HL-60 (cell line): ENCODE results near the gene AFAP1.

ENCODE experiments used
- DNase-seq, 2 experiments: peaks; one replicate each; pipeline ENCODE4 v3.0.0-alpha.2; 2010 to 2020; ENCODE audit warnings: low read depth in 1 of 2, low spot score in 1 of 2
- H3K27ac ChIP-seq: fragments of 250-450 bp; sonication (Bioruptor Pico); replicated peaks from 2 replicates; pipeline ENCODE4 v1.5.1; 2020; ENCODE audit warnings: mild to moderate bottlenecking, moderate library complexity
- H3K27me3 ChIP-seq: fragments of 250-450 bp; sonication (Bioruptor Pico); 2 replicates; pipeline ENCODE4 v1.5.1; 2021; ENCODE audit warnings: mild to moderate bottlenecking, moderate library complexity; ENCODE audit not compliant: insufficient read depth, poor library complexity, severe bottlenecking
- H3K4me3 ChIP-seq: replicated peaks from 2 replicates; pipeline ENCODE4 v1.5.1; 2011; ENCODE audit warnings: mild to moderate bottlenecking, control low read depth, low read length; ENCODE audit not compliant: insufficient read depth
- GABPA ChIP-seq: IDR thresholded peaks from 2 replicates; pipeline ENCODE4 v1.6.1; 2012; ENCODE audit warnings: low read depth
- POLR2AphosphoS5 ChIP-seq: IDR thresholded peaks from 2 replicates; pipeline ENCODE4 v1.6.1; 2012; ENCODE audit warnings: low read depth
- SPI1 ChIP-seq: IDR thresholded peaks from 2 replicates; pipeline ENCODE4 v1.6.1; 2012; ENCODE audit warnings: low read depth, mild to moderate bottlenecking, borderline replicate concordance
- TF ChIP-seq, protein P1 (sequence below): IDR thresholded peaks from 2 replicates; pipeline ENCODE4 v1.6.1; 2012; ENCODE audit warnings: low read depth; ENCODE audit not compliant: insufficient replicate concordance
- TF ChIP-seq, protein P2 (sequence below): IDR thresholded peaks from one replicate; pipeline ENCODE4 v1.5.1; 2011; ENCODE audit warnings: low read length, control low read depth, inconsistent platforms; ENCODE audit not compliant: insufficient read depth

Gene AFAP1

DNA sequence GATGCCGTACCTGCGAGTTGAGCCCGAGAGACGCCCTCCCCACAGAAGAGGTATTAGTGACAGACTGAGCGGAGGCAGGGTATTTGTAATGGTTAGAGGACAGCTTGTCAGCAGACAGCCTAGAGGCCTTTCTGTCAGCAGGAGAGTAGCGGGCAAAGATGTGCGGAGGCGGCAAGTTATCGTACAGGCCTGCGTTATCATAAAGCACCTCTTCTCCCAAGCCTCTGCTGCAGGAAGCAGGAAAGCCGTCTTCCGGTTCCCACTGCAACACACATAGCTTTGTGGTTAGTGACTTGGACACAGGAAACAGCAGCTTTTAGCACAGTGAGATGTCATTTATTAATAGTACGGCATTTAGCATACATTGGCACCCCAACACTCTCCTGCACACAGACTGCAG lies 158.3 kb downstream of the AFAP1 start:
- H3K27me3 ChIP-seq: peaks cover 3% of the 10 kb centered on the region
- no peak for DNase-seq
- no peak overlapping the region for H3K4me3 ChIP-seq
- TF ChIP-seq POLR2AphosphoS5: no peak
- TF ChIP-seq, protein P1, sequence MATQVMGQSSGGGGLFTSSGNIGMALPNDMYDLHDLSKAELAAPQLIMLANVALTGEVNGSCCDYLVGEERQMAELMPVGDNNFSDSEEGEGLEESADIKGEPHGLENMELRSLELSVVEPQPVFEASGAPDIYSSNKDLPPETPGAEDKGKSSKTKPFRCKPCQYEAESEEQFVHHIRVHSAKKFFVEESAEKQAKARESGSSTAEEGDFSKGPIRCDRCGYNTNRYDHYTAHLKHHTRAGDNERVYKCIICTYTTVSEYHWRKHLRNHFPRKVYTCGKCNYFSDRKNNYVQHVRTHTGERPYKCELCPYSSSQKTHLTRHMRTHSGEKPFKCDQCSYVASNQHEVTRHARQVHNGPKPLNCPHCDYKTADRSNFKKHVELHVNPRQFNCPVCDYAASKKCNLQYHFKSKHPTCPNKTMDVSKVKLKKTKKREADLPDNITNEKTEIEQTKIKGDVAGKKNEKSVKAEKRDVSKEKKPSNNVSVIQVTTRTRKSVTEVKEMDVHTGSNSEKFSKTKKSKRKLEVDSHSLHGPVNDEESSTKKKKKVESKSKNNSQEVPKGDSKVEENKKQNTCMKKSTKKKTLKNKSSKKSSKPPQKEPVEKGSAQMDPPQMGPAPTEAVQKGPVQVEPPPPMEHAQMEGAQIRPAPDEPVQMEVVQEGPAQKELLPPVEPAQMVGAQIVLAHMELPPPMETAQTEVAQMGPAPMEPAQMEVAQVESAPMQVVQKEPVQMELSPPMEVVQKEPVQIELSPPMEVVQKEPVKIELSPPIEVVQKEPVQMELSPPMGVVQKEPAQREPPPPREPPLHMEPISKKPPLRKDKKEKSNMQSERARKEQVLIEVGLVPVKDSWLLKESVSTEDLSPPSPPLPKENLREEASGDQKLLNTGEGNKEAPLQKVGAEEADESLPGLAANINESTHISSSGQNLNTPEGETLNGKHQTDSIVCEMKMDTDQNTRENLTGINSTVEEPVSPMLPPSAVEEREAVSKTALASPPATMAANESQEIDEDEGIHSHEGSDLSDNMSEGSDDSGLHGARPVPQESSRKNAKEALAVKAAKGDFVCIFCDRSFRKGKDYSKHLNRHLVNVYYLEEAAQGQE: no peak
- TF ChIP-seq, protein P2, sequence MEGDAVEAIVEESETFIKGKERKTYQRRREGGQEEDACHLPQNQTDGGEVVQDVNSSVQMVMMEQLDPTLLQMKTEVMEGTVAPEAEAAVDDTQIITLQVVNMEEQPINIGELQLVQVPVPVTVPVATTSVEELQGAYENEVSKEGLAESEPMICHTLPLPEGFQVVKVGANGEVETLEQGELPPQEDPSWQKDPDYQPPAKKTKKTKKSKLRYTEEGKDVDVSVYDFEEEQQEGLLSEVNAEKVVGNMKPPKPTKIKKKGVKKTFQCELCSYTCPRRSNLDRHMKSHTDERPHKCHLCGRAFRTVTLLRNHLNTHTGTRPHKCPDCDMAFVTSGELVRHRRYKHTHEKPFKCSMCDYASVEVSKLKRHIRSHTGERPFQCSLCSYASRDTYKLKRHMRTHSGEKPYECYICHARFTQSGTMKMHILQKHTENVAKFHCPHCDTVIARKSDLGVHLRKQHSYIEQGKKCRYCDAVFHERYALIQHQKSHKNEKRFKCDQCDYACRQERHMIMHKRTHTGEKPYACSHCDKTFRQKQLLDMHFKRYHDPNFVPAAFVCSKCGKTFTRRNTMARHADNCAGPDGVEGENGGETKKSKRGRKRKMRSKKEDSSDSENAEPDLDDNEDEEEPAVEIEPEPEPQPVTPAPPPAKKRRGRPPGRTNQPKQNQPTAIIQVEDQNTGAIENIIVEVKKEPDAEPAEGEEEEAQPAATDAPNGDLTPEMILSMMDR: no peak
- TF ChIP-seq SPI1: no peak
- TF ChIP-seq GABPA: no peak
- no peak overlapping the region for H3K27ac ChIP-seq

GRCh38 chr4:7780751-7781348 lies 158.8 kb downstream of the AFAP1 start:
- TF ChIP-seq, protein P1: no peak
- TF ChIP-seq GABPA: no peak
- no peak for TF ChIP-seq SPI1
- TF ChIP-seq, protein P2: no peak
- Histone ChIP-seq H3K27ac (no peak overlapping the region), H3K27me3 (peaks cover 3% of the 10 kb centered on the region), H3K4me3 (no peak overlapping the region)
- no peak for DNase-seq

DNA sequence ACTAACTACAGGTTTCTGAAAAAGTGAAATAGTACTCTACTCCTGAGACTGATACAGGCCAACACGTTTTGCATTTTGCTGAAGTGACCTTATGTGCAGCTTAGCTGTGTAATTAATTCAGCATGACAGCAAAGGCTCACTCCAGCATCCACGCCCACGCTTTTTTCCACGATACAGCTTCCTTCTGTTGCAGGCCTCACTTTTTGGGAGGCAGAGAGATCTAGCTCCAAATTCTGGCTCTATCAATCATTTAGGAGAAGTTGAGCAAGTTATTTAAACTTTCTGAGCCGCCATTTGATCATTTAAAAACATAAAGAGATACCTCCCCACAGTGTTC lies 160.3 kb downstream of the AFAP1 start:
- no peak overlapping the region for H3K4me3 ChIP-seq
- TF ChIP-seq SPI1: no peak
- TF ChIP-seq, protein P1: no peak
- no peak for TF ChIP-seq POLR2AphosphoS5
- TF ChIP-seq GABPA: no peak
- TF ChIP-seq, protein P2: no peak
- no peak overlapping the region for H3K27ac ChIP-seq
- no peak for DNase-seq
- peaks cover 3% of the 10 kb centered on the region for H3K27me3 ChIP-seq
